Lower leg skin (tissue), 3 donors: ENCODE measurements around the gene LASP1NB.

ENCODE experiments used
- CTCF ChIP-seq, 3 donors: fragments of 450-650 bp; IDR thresholded peaks; one replicate each; pipeline ENCODE4 v1.5.1; 2016; ENCODE audit warnings: antibody characterized with exemption in 3 of 3, mild to moderate bottlenecking in 3 of 3, moderate library complexity in 2 of 3
- POLR2A ChIP-seq, 2 donors: fragments of 450-650 bp; IDR thresholded peaks; one replicate each; pipeline ENCODE4 v1.6.1; 2016 to 2017; ENCODE audit warnings: antibody characterized with exemption in 2 of 2, mild to moderate bottlenecking in 1 of 2, moderate library complexity in 1 of 2

- TF ChIP-seq CTCF (IDR thresholded peaks at IDR 0.05) (no peak), POLR2A (IDR thresholded peaks at IDR 0.05) (no peak)
Observed at GRCh38 chr17:38958326-38958725, 32.9 kb downstream of the LASP1NB start.
